A673 (cell line): Measurements from ENCODE around the gene RNF44.

ENCODE experiments used
- EZH2 ChIP-seq: fragments of 200-600 bp; sonication (generic); IDR thresholded peaks from 2 replicates; pipeline ENCODE4 v1.6.1; 2017; ENCODE audit warnings: borderline replicate concordance, low read depth, mild to moderate bottlenecking, mixed read lengths, antibody characterized with exemption, low read length; ENCODE audit not compliant: poor library complexity, severe bottlenecking
- TF ChIP-seq, protein P1 (sequence below): fragments of 300-800, 200-600 bp; sonication (generic); conservative IDR thresholded peaks from 2 replicates; pipeline ENCODE4 v1.5.1; 2017; ENCODE audit warnings: low read depth, mild to moderate bottlenecking, antibody characterized with exemption, low read length, moderate library complexity, mixed read lengths

DNA sequence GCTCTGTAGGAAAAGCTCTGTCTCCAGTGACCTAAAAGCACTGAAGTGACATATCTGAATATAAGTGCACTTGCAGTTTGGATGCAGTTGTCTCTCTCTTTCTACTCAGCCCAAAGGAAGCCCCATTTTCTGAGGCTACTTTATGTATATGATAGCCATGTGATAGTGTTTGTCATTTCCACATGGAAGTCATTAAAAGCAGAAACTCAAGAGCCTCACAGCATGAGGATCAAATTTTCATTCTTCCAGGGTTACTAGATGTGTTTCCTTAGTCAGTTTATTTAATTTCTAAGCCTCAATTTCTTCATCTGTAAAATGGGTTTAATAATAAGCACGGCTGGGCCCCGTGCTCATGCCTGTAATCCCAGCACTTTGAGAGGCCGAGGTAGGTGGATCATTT lies 36.7 kb downstream of the RNF44 start:
- TF ChIP-seq, protein P1, sequence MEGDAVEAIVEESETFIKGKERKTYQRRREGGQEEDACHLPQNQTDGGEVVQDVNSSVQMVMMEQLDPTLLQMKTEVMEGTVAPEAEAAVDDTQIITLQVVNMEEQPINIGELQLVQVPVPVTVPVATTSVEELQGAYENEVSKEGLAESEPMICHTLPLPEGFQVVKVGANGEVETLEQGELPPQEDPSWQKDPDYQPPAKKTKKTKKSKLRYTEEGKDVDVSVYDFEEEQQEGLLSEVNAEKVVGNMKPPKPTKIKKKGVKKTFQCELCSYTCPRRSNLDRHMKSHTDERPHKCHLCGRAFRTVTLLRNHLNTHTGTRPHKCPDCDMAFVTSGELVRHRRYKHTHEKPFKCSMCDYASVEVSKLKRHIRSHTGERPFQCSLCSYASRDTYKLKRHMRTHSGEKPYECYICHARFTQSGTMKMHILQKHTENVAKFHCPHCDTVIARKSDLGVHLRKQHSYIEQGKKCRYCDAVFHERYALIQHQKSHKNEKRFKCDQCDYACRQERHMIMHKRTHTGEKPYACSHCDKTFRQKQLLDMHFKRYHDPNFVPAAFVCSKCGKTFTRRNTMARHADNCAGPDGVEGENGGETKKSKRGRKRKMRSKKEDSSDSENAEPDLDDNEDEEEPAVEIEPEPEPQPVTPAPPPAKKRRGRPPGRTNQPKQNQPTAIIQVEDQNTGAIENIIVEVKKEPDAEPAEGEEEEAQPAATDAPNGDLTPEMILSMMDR, result no peak
- TF ChIP-seq EZH2, result no peak
